Hepatocyte (in vitro differentiated cells): ENCODE data around the gene SNX11. TPM values are rescaled to one million over a fixed set of nuclear protein-coding genes. Genes with fewer than 3 reads are reported as not detected.

Source experiments
- DNase-seq: peaks from one replicate; pipeline ENCODE4 v3.0.0-alpha.2; 2016; ENCODE audit warnings: low spot score
- H2AFZ ChIP-seq: fragments of 200-600 bp; sonication (generic); 2 replicates; pipeline ENCODE4 v1.6.0; 2016; ENCODE audit warnings: antibody characterized with exemption, mild to moderate bottlenecking
- H3K27ac ChIP-seq: fragments of 200-600 bp; sonication (generic); 2 replicates; pipeline ENCODE4 v1.5.1; 2016; ENCODE audit warnings: mild to moderate bottlenecking
- H3K27me3 ChIP-seq: fragments of 200-600 bp; sonication (generic); 2 replicates; pipeline ENCODE4 v1.6.1; 2016
- H3K36me3 ChIP-seq: fragments of 200-600 bp; sonication (generic); replicated peaks from 2 replicates; pipeline ENCODE4 v1.5.1; 2016; ENCODE audit warnings: low read depth; ENCODE audit not compliant: insufficient read depth
- H3K4me1 ChIP-seq: fragments of 200-600 bp; sonication (generic); 2 replicates; pipeline ENCODE4 v1.5.1; 2016; ENCODE audit warnings: mild to moderate bottlenecking, moderate library complexity; ENCODE audit not compliant: insufficient read depth
- H3K4me2 ChIP-seq: fragments of 200-600 bp; sonication (generic); 2 replicates; pipeline ENCODE4 v1.6.0; 2016
- H3K4me3 ChIP-seq: fragments of 200-600 bp; sonication (generic); 2 replicates; pipeline ENCODE4 v1.5.1; 2016; ENCODE audit warnings: mild to moderate bottlenecking
- H3K79me2 ChIP-seq: fragments of 200-600 bp; sonication (generic); 2 replicates; pipeline ENCODE4 v1.6.0; 2017; ENCODE audit warnings: mild to moderate bottlenecking
- H3K9me2 ChIP-seq: fragments of 200-600 bp; sonication (generic); replicated peaks from 2 replicates; pipeline ENCODE4 v1.6.0; 2017; ENCODE audit warnings: mild to moderate bottlenecking; ENCODE audit not compliant: insufficient read depth
- H3K9me3 ChIP-seq: fragments of 200-600 bp; sonication (generic); 2 replicates; pipeline ENCODE4 v1.5.1; 2016; ENCODE audit warnings: low read depth, mild to moderate bottlenecking
- H4K20me1 ChIP-seq: fragments of 200-600 bp; sonication (generic); 2 replicates; pipeline ENCODE4 v1.6.0; 2016; ENCODE audit warnings: mild to moderate bottlenecking; ENCODE audit not compliant: insufficient read depth, poor library complexity, severe bottlenecking
- CTCF ChIP-seq: fragments of 200-600 bp; sonication (generic); IDR thresholded peaks from 2 replicates; pipeline ENCODE4 v1.5.1; 2016; ENCODE audit warnings: antibody characterized with exemption, mild to moderate bottlenecking; ENCODE audit not compliant: poor library complexity
- EZH2 ChIP-seq: fragments of 200-600 bp; sonication (generic); IDR thresholded peaks from 2 replicates; pipeline ENCODE4 v1.6.1; 2016; ENCODE audit warnings: antibody characterized with exemption, mild to moderate bottlenecking, borderline replicate concordance
- EZH2phosphoT487 ChIP-seq: fragments of 200-600 bp; sonication (generic); IDR thresholded peaks from one replicate; pipeline ENCODE4 v1.6.1; 2018; ENCODE audit warnings: antibody characterized with exemption, mild to moderate bottlenecking, low read depth, moderate library complexity; ENCODE audit not compliant: unreplicated experiment, severe bottlenecking
- WGBS: methylation state at CpG from one replicate; pipeline ENCODE4 v1.1.6; 2016; ENCODE audit warnings: low lambda C conversion rate; ENCODE audit errors: missing lambda C conversion rate; 5-methylcytosine and 5-hydroxymethylcytosine counted together
- polyA plus RNA-seq: library from polyadenylated mRNA; unstranded; fragments of >200 nt; fragmentation: Nextera tagmentation; extraction: Ambion mirVana; gene quantifications from 2 replicates; pipeline ENCODE4 v1.2.1, GENCODE V29; 2016
- total RNA-seq: library from RNA; depleted of rRNA; stranded (reverse); fragments of >200 nt; gene quantifications from 2 replicates; pipeline ENCODE4 v1.2.3, GENCODE V29; 2014

SNX11 gene
- total and polyA plus RNA-seq, 2 experiments from 2014 or later: 11.3 to 13.2 TPM

DNA sequence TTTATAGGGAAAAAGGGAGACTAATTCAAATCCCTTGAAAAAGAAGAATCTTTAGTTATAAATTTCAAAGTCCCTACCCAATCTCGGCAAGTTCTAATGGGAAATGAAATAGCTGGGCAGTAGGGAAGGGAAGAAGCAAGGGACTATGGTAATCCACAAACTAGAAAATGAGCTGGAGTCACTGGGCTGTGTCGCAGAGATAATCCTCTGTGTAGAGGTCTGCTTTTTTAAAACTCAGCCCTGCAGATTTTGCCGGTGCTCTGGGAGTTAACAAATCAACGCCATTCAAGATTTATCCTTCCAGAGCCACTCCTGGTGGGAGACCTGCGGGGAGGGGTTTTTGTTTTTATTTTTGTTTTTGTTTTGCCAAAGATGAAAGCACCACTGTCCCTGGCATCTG lies 20.8 kb downstream of the SNX11 start:
- Histone ChIP-seq H2AFZ (no peak overlapping the region), H3K9me3 (no peaks in the 10 kb centered on the region), H3K27me3 (no peaks in the 10 kb centered on the region), H3K4me1 (no peaks in the 10 kb centered on the region), H3K36me3 (no peaks in the 10 kb centered on the region), H4K20me1 (no peaks in the 10 kb centered on the region), H3K9me2 (no peaks in the 10 kb centered on the region), H3K4me2 (no peak overlapping the region), H3K4me3 (no peak overlapping the region), H3K27ac (no peak overlapping the region), H3K79me2 (no peaks in the 10 kb centered on the region)
- WGBS: 42% methylated on average over 5 of the region's 5 CpGs
- DNase-seq: no peak
- TF ChIP-seq CTCF (no peak), EZH2 (no peak), EZH2phosphoT487 (no peak)

- Histone ChIP-seq H4K20me1 (no peaks in the 10 kb centered on the region), H3K79me2 (no peaks in the 10 kb centered on the region), H3K36me3 (no peaks in the 10 kb centered on the region), H3K27me3 (no peaks in the 10 kb centered on the region), H3K27ac (no peak overlapping the region), H3K4me2 (no peak overlapping the region), H3K4me3 (no peak overlapping the region), H3K4me1 (no peaks in the 10 kb centered on the region), H3K9me3 (no peaks in the 10 kb centered on the region), H2AFZ (no peak overlapping the region), H3K9me2 (no peaks in the 10 kb centered on the region)
- TF ChIP-seq EZH2 (no peak), EZH2phosphoT487 (no peak), CTCF (no peak)
- 59% methylated on average over 5 of the region's 5 CpGs for WGBS
- no peak for DNase-seq
Measured at GRCh38 chr17:48129981-48130380, 22.4 kb downstream of the SNX11 start.

DNA sequence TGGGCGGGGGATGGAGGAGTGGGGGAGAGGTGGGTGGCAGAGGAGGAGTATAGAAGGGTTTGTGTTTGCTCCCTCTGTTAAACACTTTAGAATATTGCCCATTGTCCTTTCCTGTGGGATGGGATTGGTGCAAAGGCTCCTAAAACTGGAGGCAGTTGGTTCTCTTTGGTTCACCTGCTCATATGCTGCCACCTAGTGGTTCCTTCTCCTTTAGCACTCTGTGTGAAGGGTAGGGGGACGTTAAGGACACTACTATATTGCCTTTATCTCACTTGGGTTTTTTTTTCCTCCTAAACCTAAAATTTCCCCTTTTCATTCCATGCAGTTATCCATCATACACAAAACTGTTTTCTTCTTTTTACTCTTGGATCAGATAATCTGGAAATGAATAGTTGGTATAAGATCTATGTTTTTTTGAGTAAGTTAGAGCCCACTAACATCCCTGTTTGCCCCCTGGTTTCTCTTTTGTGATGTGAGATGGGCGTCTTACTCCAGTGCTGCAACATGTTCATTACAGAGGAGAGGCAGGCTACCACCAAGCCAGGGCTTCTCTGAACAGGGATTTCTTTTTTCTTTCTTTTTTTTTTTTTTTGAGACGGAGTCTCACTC lies 23.8 kb downstream of the SNX11 start:
- TF ChIP-seq EZH2phosphoT487: no peak
- peak; percentile 75 for TF ChIP-seq CTCF
- TF ChIP-seq EZH2: no peak
- 42% methylated on average over 4 of the region's 4 CpGs for WGBS
- Histone ChIP-seq H3K9me2 (no peaks in the 10 kb centered on the region), H3K4me2 (no peak overlapping the region), H3K4me3 (no peak overlapping the region), H3K27me3 (no peaks in the 10 kb centered on the region), H3K36me3 (no peaks in the 10 kb centered on the region), H4K20me1 (no peaks in the 10 kb centered on the region), H3K4me1 (no peaks in the 10 kb centered on the region), H3K9me3 (no peaks in the 10 kb centered on the region), H3K27ac (no peak overlapping the region), H3K79me2 (no peaks in the 10 kb centered on the region), H2AFZ (no peak overlapping the region)
- DNase-seq: peak; percentile 86
